ENCODE measurements around the gene LDLRAD4.

LDLRAD4 gene

GRCh38 chr18:13625355-13625754 lies 406.8 kb downstream of the LDLRAD4 start:
- DNase-seq: no peak
- H3K9me3 ChIP-seq (ENCODE audit: control extremely low read depth in 1 of 5, control insufficient read depth in 4 of 5, insufficient read depth in 2 of 5, low read depth in 1 of 5, low read length in 4 of 5): no peaks in the 10 kb centered on the region
- ChIA-PET POLR2A (no interaction called here), CTCF (interaction anchor here (0.6 to 10.0 kb wide), 5 partner anchors 11 to 66 kb away, joined by 3 to 191 read pairs (median 3); no protein-coding TSS in a partner anchor)
- H3K27me3 ChIP-seq (replicated peaks in 2 of 5; ENCODE audit: control insufficient read depth in 4 of 5, insufficient read depth in 5 of 5, low read length in 4 of 5): no peaks in the 10 kb centered on the region
- H3K4me1 ChIP-seq (ENCODE audit: control extremely low read depth in 1 of 4, control insufficient read depth in 4 of 4, insufficient read depth in 4 of 4, low read length in 3 of 4): peaks cover 12 to 25% (median 15%) of the 10 kb centered on the region in 4 experiments
- 100% methylated on average over 6 of the region's 10 CpGs for WGBS (ENCODE audit: insufficient coverage)
- H3K27ac ChIP-seq (ENCODE audit: insufficient read depth in 1 of 2, low read depth in 1 of 2, low read length in 2 of 2, poor library complexity in 1 of 2, severe bottlenecking in 2 of 2): no peak overlapping the region
- H3K36me3 ChIP-seq (ENCODE audit: control insufficient read depth in 4 of 4, insufficient read depth in 4 of 4, low read length in 3 of 4): peaks cover 0 to 16% (median 9%) of the 10 kb centered on the region in 4 experiments
- H3K4me3 ChIP-seq (ENCODE audit: control insufficient read depth in 1 of 7, extremely low read depth in 1 of 7, insufficient read depth in 4 of 7, low read depth in 2 of 7, low read length in 6 of 7): no peak overlapping the region

- 98% methylated on average over 4 of the region's 8 CpGs for WGBS (ENCODE audit: insufficient coverage)
- Histone ChIP-seq H3K36me3 (ENCODE audit: control insufficient read depth in 4 of 4, insufficient read depth in 4 of 4, low read length in 3 of 4) (peaks cover 0 to 16% (median 9%) of the 10 kb centered on the region in 4 experiments), H3K9me3 (ENCODE audit: control extremely low read depth in 1 of 5, control insufficient read depth in 4 of 5, insufficient read depth in 2 of 5, low read depth in 1 of 5, low read length in 4 of 5) (no peaks in the 10 kb centered on the region), H3K4me3 (ENCODE audit: control insufficient read depth in 1 of 7, extremely low read depth in 1 of 7, insufficient read depth in 4 of 7, low read depth in 2 of 7, low read length in 6 of 7) (no peak overlapping the region), H3K27ac (ENCODE audit: insufficient read depth in 1 of 2, low read depth in 1 of 2, low read length in 2 of 2, poor library complexity in 1 of 2, severe bottlenecking in 2 of 2) (no peak overlapping the region), H3K27me3 (replicated peaks in 2 of 5; ENCODE audit: control insufficient read depth in 4 of 5, insufficient read depth in 5 of 5, low read length in 4 of 5) (no peaks in the 10 kb centered on the region), H3K4me1 (ENCODE audit: control extremely low read depth in 1 of 4, control insufficient read depth in 4 of 4, insufficient read depth in 4 of 4, low read length in 3 of 4) (peaks cover 12 to 26% (median 15%) of the 10 kb centered on the region in 4 experiments)
- ChIA-PET CTCF (interaction anchor here (0.6 to 10.0 kb wide), 6 partner anchors 11 to 90 kb away, joined by 3 to 191 read pairs (median 4); no protein-coding TSS in a partner anchor), POLR2A (interaction anchor here (2.6 kb wide), 1 partner anchor 14 kb away, joined by 10 read pairs; no protein-coding TSS in a partner anchor)
- DNase-seq: no peak
Measured at GRCh38 chr18:13625843-13626543, 407.4 kb downstream of the LDLRAD4 start.

GRCh38 chr18:13626544-13626908 lies 408.0 kb downstream of the LDLRAD4 start:
- Histone ChIP-seq H3K27ac (ENCODE audit: insufficient read depth in 1 of 2, low read depth in 1 of 2, low read length in 2 of 2, poor library complexity in 1 of 2, severe bottlenecking in 2 of 2) (no peak overlapping the region), H3K27me3 (replicated peaks in 2 of 5; ENCODE audit: control insufficient read depth in 4 of 5, insufficient read depth in 5 of 5, low read length in 4 of 5) (no peaks in the 10 kb centered on the region), H3K9me3 (ENCODE audit: control extremely low read depth in 1 of 5, control insufficient read depth in 4 of 5, insufficient read depth in 2 of 5, low read depth in 1 of 5, low read length in 4 of 5) (no peaks in the 10 kb centered on the region), H3K4me1 (ENCODE audit: control extremely low read depth in 1 of 4, control insufficient read depth in 4 of 4, insufficient read depth in 4 of 4, low read length in 3 of 4) (peaks cover 12 to 26% (median 15%) of the 10 kb centered on the region in 4 experiments), H3K4me3 (ENCODE audit: control insufficient read depth in 1 of 7, extremely low read depth in 1 of 7, insufficient read depth in 4 of 7, low read depth in 2 of 7, low read length in 6 of 7) (no peak overlapping the region), H3K36me3 (ENCODE audit: control insufficient read depth in 4 of 4, insufficient read depth in 4 of 4, low read length in 3 of 4) (peaks cover 0 to 14% (median 8%) of the 10 kb centered on the region in 4 experiments)
- DNase-seq: no peak
- 100% methylated on average over 2 of the region's 2 CpGs for WGBS (ENCODE audit: insufficient coverage)
- POLR2A ChIA-PET: interaction anchor here (2.6 kb wide), 1 partner anchor 14 kb away, joined by 10 read pairs; no protein-coding TSS in a partner anchor
- CTCF ChIA-PET: interaction anchor here (0.9 to 10.0 kb wide), 4 partner anchors 14 to 91 kb away, joined by 3 to 191 read pairs (median 4); no protein-coding TSS in a partner anchor

- H3K4me3 ChIP-seq (ENCODE audit: control insufficient read depth in 1 of 7, extremely low read depth in 1 of 7, insufficient read depth in 4 of 7, low read depth in 2 of 7, low read length in 6 of 7): peak overlapping the region in 1 of 7 experiments; percentile 19
- 96% methylated on average over 7 of the region's 8 CpGs for whole genome bisulfite sequencing (ENCODE audit: insufficient coverage)
- H3K27ac ChIP-seq (ENCODE audit: insufficient read depth in 1 of 2, low read depth in 1 of 2, low read length in 2 of 2, poor library complexity in 1 of 2, severe bottlenecking in 2 of 2): no peak overlapping the region
- DNase-seq: no peak
- ChIA-PET POLR2A (interaction anchor here (2.6 kb wide), 1 partner anchor 15 kb away, joined by 10 read pairs; no protein-coding TSS in a partner anchor), CTCF (interaction anchor here (1.0 to 10.0 kb wide), 4 partner anchors 14 to 447 kb away, joined by 4 to 191 read pairs (median 12); no protein-coding TSS in a partner anchor)
- H3K4me1 ChIP-seq (ENCODE audit: control extremely low read depth in 1 of 4, control insufficient read depth in 4 of 4, insufficient read depth in 4 of 4, low read length in 3 of 4): peaks cover 12 to 26% (median 15%) of the 10 kb centered on the region in 4 experiments
- no peaks in the 10 kb centered on the region for H3K27me3 ChIP-seq (replicated peaks in 2 of 5; ENCODE audit: control insufficient read depth in 4 of 5, insufficient read depth in 5 of 5, low read length in 4 of 5)
- peaks cover 0 to 13% (median 6%) of the 10 kb centered on the region in 4 experiments for H3K36me3 ChIP-seq (ENCODE audit: control insufficient read depth in 4 of 4, insufficient read depth in 4 of 4, low read length in 3 of 4)
- peaks cover 0 to 8% (median 6%) of the 10 kb centered on the region in 5 experiments for H3K9me3 ChIP-seq (ENCODE audit: control extremely low read depth in 1 of 5, control insufficient read depth in 4 of 5, insufficient read depth in 2 of 5, low read depth in 1 of 5, low read length in 4 of 5)
Measured at GRCh38 chr18:13627639-13628038, 409.1 kb downstream of the LDLRAD4 start.

- Histone ChIP-seq H3K27me3 (replicated peaks in 2 of 5; ENCODE audit: control insufficient read depth in 4 of 5, insufficient read depth in 5 of 5, low read length in 4 of 5) (no peaks in the 10 kb centered on the region), H3K4me3 (ENCODE audit: control insufficient read depth in 1 of 7, extremely low read depth in 1 of 7, insufficient read depth in 4 of 7, low read depth in 2 of 7, low read length in 6 of 7) (no peak overlapping the region), H3K27ac (ENCODE audit: insufficient read depth in 1 of 2, low read depth in 1 of 2, low read length in 2 of 2, poor library complexity in 1 of 2, severe bottlenecking in 2 of 2) (peak overlapping the region in 1 of 2 experiments; percentile 1), H3K9me3 (ENCODE audit: control extremely low read depth in 1 of 5, control insufficient read depth in 4 of 5, insufficient read depth in 2 of 5, low read depth in 1 of 5, low read length in 4 of 5) (peaks cover 0 to 14% (median 9%) of the 10 kb centered on the region in 5 experiments), H3K4me1 (ENCODE audit: control extremely low read depth in 1 of 4, control insufficient read depth in 4 of 4, insufficient read depth in 4 of 4, low read length in 3 of 4) (peaks cover 12 to 26% (median 15%) of the 10 kb centered on the region in 4 experiments), H3K36me3 (ENCODE audit: control insufficient read depth in 4 of 4, insufficient read depth in 4 of 4, low read length in 3 of 4) (peaks cover 0 to 12% (median 8%) of the 10 kb centered on the region in 4 experiments)
- ChIA-PET CTCF (interaction anchor here (0.6 to 10.0 kb wide), 6 partner anchors 15 to 448 kb away, joined by 3 to 191 read pairs (median 4); no protein-coding TSS in a partner anchor), POLR2A (interaction anchor here (2.6 kb wide), 1 partner anchor 16 kb away, joined by 10 read pairs; no protein-coding TSS in a partner anchor)
- 74% methylated on average over 9 of the region's 9 CpGs for WGBS (ENCODE audit: insufficient coverage)
- peak in 2 of 3 donors; percentile 60 to 77 for DNase-seq
Measured at GRCh38 chr18:13628211-13628610, 409.7 kb downstream of the LDLRAD4 start.

- peak; percentile 75 to 85 (median 84) for DNase-seq
- CTCF ChIA-PET: interaction anchor here (0.6 to 10.0 kb wide), 18 partner anchors 17 to 606 kb away, joined by 3 to 191 read pairs (median 4); no protein-coding TSS in a partner anchor
- H3K27ac ChIP-seq (ENCODE audit: insufficient read depth in 1 of 2, low read depth in 1 of 2, low read length in 2 of 2, poor library complexity in 1 of 2, severe bottlenecking in 2 of 2): no peak overlapping the region
- no peak overlapping the region for H3K4me3 ChIP-seq (ENCODE audit: control insufficient read depth in 1 of 7, extremely low read depth in 1 of 7, insufficient read depth in 4 of 7, low read depth in 2 of 7, low read length in 6 of 7)
- WGBS (ENCODE audit: insufficient coverage): 76% methylated on average over 7 of the region's 8 CpGs
- peaks cover 0 to 5% (median 4%) of the 10 kb centered on the region in 4 experiments for H3K36me3 ChIP-seq (ENCODE audit: control insufficient read depth in 4 of 4, insufficient read depth in 4 of 4, low read length in 3 of 4)
- POLR2A ChIA-PET: interaction anchor here (1.3 to 1.7 kb wide), 3 partner anchors 15 to 72 kb away, joined by 3 to 5 read pairs (median 4); no protein-coding TSS in a partner anchor
- peaks cover 12 to 26% (median 15%) of the 10 kb centered on the region in 4 experiments for H3K4me1 ChIP-seq (ENCODE audit: control extremely low read depth in 1 of 4, control insufficient read depth in 4 of 4, insufficient read depth in 4 of 4, low read length in 3 of 4)
- H3K9me3 ChIP-seq (ENCODE audit: control extremely low read depth in 1 of 5, control insufficient read depth in 4 of 5, insufficient read depth in 2 of 5, low read depth in 1 of 5, low read length in 4 of 5): peaks cover 0 to 15% (median 12%) of the 10 kb centered on the region in 5 experiments
- no peaks in the 10 kb centered on the region for H3K27me3 ChIP-seq (replicated peaks in 2 of 5; ENCODE audit: control insufficient read depth in 4 of 5, insufficient read depth in 5 of 5, low read length in 4 of 5)
Measured at GRCh38 chr18:13629841-13630715, 411.5 kb downstream of the LDLRAD4 start.
